NCI-H2029 (cell line): ENCODE results near the gene DGKB.
A peak's percentile ranks its signal among the peaks of the same experiment; 100 is the strongest.

ENCODE experiments used
- DNase-seq: peaks from one replicate; lab custom pipeline; 2025; lab: John Stamatoyannopoulos, UW

DGKB gene

GRCh38 chr7:14821757-14822480 is 80.6 kb downstream of the DGKB start:
- DNase-seq = no peak

- no peak for DNase-seq
Observed at GRCh38 chr7:14818871-14819270, 83.7 kb downstream of the DGKB start.

GRCh38 chr7:14817829-14818614 is 84.5 kb downstream of the DGKB start:
- DNase-seq = no peak

- no peak for DNase-seq
Observed at GRCh38 chr7:14807507-14807906, 95.0 kb downstream of the DGKB start.

- no peak for DNase-seq
Observed at GRCh38 chr7:14806891-14807290, 95.7 kb downstream of the DGKB start.

- no peak for DNase-seq
Observed at GRCh38 chr7:14805105-14805719, 97.3 kb downstream of the DGKB start.

GRCh38 chr7:14800664-14801063 is 101.9 kb downstream of the DGKB start:
- DNase-seq = no peak

- DNase-seq = no peak
Observed at GRCh38 chr7:14793151-14793550, 109.4 kb downstream of the DGKB start.

- DNase-seq = no peak
Observed at GRCh38 chr7:14787551-14787950, 115.0 kb downstream of the DGKB start.

- no peak for DNase-seq
Observed at GRCh38 chr7:14786314-14786895, 116.1 kb downstream of the DGKB start.

GRCh38 chr7:14777806-14778205 is 124.7 kb downstream of the DGKB start:
- DNase-seq = no peak

GRCh38 chr7:14776266-14776665 is 126.3 kb downstream of the DGKB start:
- DNase-seq = no peak

GRCh38 chr7:14773729-14774271 is 128.8 kb downstream of the DGKB start:
- DNase-seq = no peak

GRCh38 chr7:14770614-14771013 is 131.9 kb downstream of the DGKB start:
- DNase-seq = no peak

GRCh38 chr7:14769261-14769660 is 133.3 kb downstream of the DGKB start:
- no peak for DNase-seq

GRCh38 chr7:14767716-14768425 is 134.7 kb downstream of the DGKB start:
- no peak for DNase-seq

- no peak for DNase-seq
Observed at GRCh38 chr7:14766747-14767146, 135.8 kb downstream of the DGKB start.

- DNase-seq = no peak
Observed at GRCh38 chr7:14765731-14766130, 136.8 kb downstream of the DGKB start.

- DNase-seq = no peak
Observed at GRCh38 chr7:14762561-14762960, 140.0 kb downstream of the DGKB start.

GRCh38 chr7:14761510-14762296 is 140.8 kb downstream of the DGKB start:
- DNase-seq = peak; percentile 91
